ENCODE data around the gene PARN.
A peak's percentile ranks its signal among the peaks of the same experiment; 100 is the strongest.

PARN gene

GRCh38 chr16:14564323-14564722 is 65.7 kb downstream of the PARN start:
- no peak for TF ChIP-seq CTCF (conservative IDR thresholded peaks at IDR 0.05; ENCODE audit: control insufficient read depth, insufficient read depth, low read depth, low read length)
- DNase-seq (ENCODE audit: low read depth): no peak

GRCh38 chr16:14562691-14563491 is 67.2 kb downstream of the PARN start:
- peak; percentile 69 for DNase-seq (ENCODE audit: low read depth)
- peak; percentile 31 for TF ChIP-seq CTCF (conservative IDR thresholded peaks at IDR 0.05; ENCODE audit: control insufficient read depth, insufficient read depth, low read depth, low read length)
- no peak overlapping the region for H3K4me3 ChIP-seq (ENCODE audit: control insufficient read depth, low read depth, low read length)

More at GRCh38 chr16:14564323-14564722, 65.7 kb downstream of the PARN start:
- H3K4me3 ChIP-seq (ENCODE audit: control insufficient read depth, low read depth, low read length): no peak overlapping the region

GRCh38 chr16:14560523-14560922 is 69.5 kb downstream of the PARN start:
- H3K4me3 ChIP-seq (ENCODE audit: control insufficient read depth, low read depth, low read length): no peak overlapping the region
- no peak for TF ChIP-seq CTCF (conservative IDR thresholded peaks at IDR 0.05; ENCODE audit: control insufficient read depth, insufficient read depth, low read depth, low read length)
- DNase-seq (ENCODE audit: low read depth): no peak

- no peak for DNase-seq (ENCODE audit: low read depth)
Observed at GRCh38 chr16:14559809-14560241, 70.2 kb downstream of the PARN start.

GRCh38 chr16:14553447-14553846 is 76.6 kb downstream of the PARN start:
- TF ChIP-seq CTCF (conservative IDR thresholded peaks at IDR 0.05; ENCODE audit: control insufficient read depth, insufficient read depth, low read depth, low read length): no peak
- no peak overlapping the region for H3K4me3 ChIP-seq (ENCODE audit: control insufficient read depth, low read depth, low read length)
- no peak for DNase-seq (ENCODE audit: low read depth)

More at GRCh38 chr16:14559809-14560241, 70.2 kb downstream of the PARN start:
- TF ChIP-seq CTCF (conservative IDR thresholded peaks at IDR 0.05; ENCODE audit: control insufficient read depth, insufficient read depth, low read depth, low read length): no peak
- H3K4me3 ChIP-seq (ENCODE audit: control insufficient read depth, low read depth, low read length): no peak overlapping the region

- no peak for DNase-seq (ENCODE audit: low read depth)
- no peak overlapping the region for H3K4me3 ChIP-seq (ENCODE audit: control insufficient read depth, low read depth, low read length)
Observed at GRCh38 chr16:14549789-14550153, 80.3 kb downstream of the PARN start.

More at GRCh38 chr16:14549789-14550153, 80.3 kb downstream of the PARN start:
- no peak for TF ChIP-seq CTCF (conservative IDR thresholded peaks at IDR 0.05; ENCODE audit: control insufficient read depth, insufficient read depth, low read depth, low read length)

Data from fibroblast of mammary gland (primary cell).